Measurements from ENCODE around the gene NR3C2. TPM values are rescaled to one million over a fixed set of nuclear protein-coding genes. Genes with fewer than 3 reads are reported as not detected.

Gene NR3C2
- total and polyA plus RNA-seq, 10 of the 15 experiments (the other 5 are each of a cell fraction or from before 2014, with no cell fraction given): 0.05 to 0.11 (median 0.08) TPM; not detected in 4

GRCh38 chr4:148263802-148264201 is 178.4 kb downstream of the NR3C2 start:
- DNase-seq (ENCODE audit: low read depth, low spot score) (no peak), ATAC-seq (no peak), FAIRE-seq (no peak)
- intact Hi-C loops (cut with micrococcal nuclease; ENCODE audit: unreplicated experiment) (no loop called here), in situ Hi-C loops (cut with MboI) (no loop called here)
- ChIA-PET CTCF (no interaction called here), SMC1A (ENCODE audit: uncharacterized antibody, unreplicated experiment) (interaction anchor here (0.6 kb wide), 1 partner anchor 44 kb away, joined by 3 read pairs; no protein-coding TSS in a partner anchor), POLR2A (no interaction called here), RAD21 (ENCODE audit: unreplicated experiment) (no interaction called here)
- no peaks in the 10 kb centered on the region for H3K79me2 ChIP-seq (ENCODE audit: control insufficient read depth, insufficient read depth, low read length)
- H3K27ac ChIP-seq (ENCODE audit: control insufficient read depth, insufficient read depth): no peak overlapping the region
- no peaks in the 10 kb centered on the region for H3K36me3 ChIP-seq (ENCODE audit: control insufficient read depth in 2 of 2, insufficient read depth in 2 of 2, low read length in 1 of 2)
- WGBS (ENCODE audit: insufficient coverage, insufficient replicate concordance, low lambda C conversion rate, missing lambda C conversion rate): 2% methylated on average over 2 of the region's 2 CpGs
- no peak overlapping the region for H3K4me3 ChIP-seq
- no peaks in the 10 kb centered on the region for H3K27me3 ChIP-seq (replicated peaks in 1 of 2; ENCODE audit: control insufficient read depth in 2 of 2, insufficient read depth in 2 of 2, low read length in 1 of 2)
- H2AFZ ChIP-seq (ENCODE audit: control insufficient read depth, low read depth, low read length): no peak overlapping the region
- H3K9me3 ChIP-seq (replicated peaks; ENCODE audit: control insufficient read depth, insufficient read depth, low read length): no peaks in the 10 kb centered on the region
- TF ChIP-seq SUZ12 (IDR thresholded peaks at IDR 0.05; ENCODE audit: unreplicated experiment) (no peak), IRF4 (IDR thresholded peaks at IDR 0.05; ENCODE audit: low read depth, low read length) (no peak), HDGF (IDR thresholded peaks at IDR 0.05) (no peak), NFYB (IDR thresholded peaks at IDR 0.05; ENCODE audit: insufficient read depth, low read depth, low read length) (no peak), TAF1 (IDR thresholded peaks at IDR 0.05; ENCODE audit: borderline replicate concordance, low read depth, low read length) (no peak), EGR1 (IDR thresholded peaks at IDR 0.05; ENCODE audit: borderline replicate concordance in 1 of 2, low read depth in 2 of 2, low read length in 2 of 2) (no peak), SMAD5 (IDR thresholded peaks at IDR 0.05; ENCODE audit: low read depth) (no peak), TCF12 (IDR thresholded peaks at IDR 0.05; ENCODE audit: low read depth, low read length) (no peak), CREB1 (IDR thresholded peaks at IDR 0.05; ENCODE audit: low read depth) (no peak), BCLAF1 (IDR thresholded peaks at IDR 0.05) (no peak)
- H3K4me1 ChIP-seq (ENCODE audit: control insufficient read depth, insufficient read depth, low read length): no peaks in the 10 kb centered on the region
- H3K9ac ChIP-seq (ENCODE audit: control insufficient read depth, insufficient read depth, low read length): no peak overlapping the region
- no peaks in the 10 kb centered on the region for H4K20me1 ChIP-seq (ENCODE audit: control insufficient read depth, insufficient read depth)
- no peak overlapping the region for H3K4me2 ChIP-seq (ENCODE audit: control insufficient read depth, insufficient read depth)
- no TSS peak for BruUV-seq (replicated peaks)
